GM12878 (cell line): ENCODE data around the gene PHYKPL. TPM values are rescaled to one million over a fixed set of nuclear protein-coding genes. Genes with fewer than 3 reads are reported as not detected.

Experiments
- ATAC-seq: fragments of 200-7000 bp; cut with Tn5 transposase; 3 replicates; pipeline ENCODE4 v1.9.1; 2020; ENCODE audit warnings: mild to moderate bottlenecking, moderate library complexity
- BruUV-seq: library from RNA; stranded (reverse); fragments of 400-500 nt; replicated peaks from 2 replicates; lab custom pipeline; 2021; lab: Mats Ljungman, UMichigan
- CTCF ChIA-PET: fragments of 300-600 bp; sonication (Branson Sonifier 250); formaldehyde crosslinking; extraction: SDS; loops from one replicate; lab custom pipeline; 2021; ENCODE audit warnings: inconsistent platforms; lab: Yijun Ruan, JAX
- POLR2A ChIA-PET: fragments of 350-600 bp; formaldehyde crosslinking; extraction: SDS; loops from one replicate; lab custom pipeline; 2021; ENCODE audit warnings: inconsistent platforms; lab: Charles Lee
- RAD21 ChIA-PET: fragments of 300-600 bp; sonication (Branson Sonifier 250); formaldehyde crosslinking; loops from one replicate; lab custom pipeline; 2023; ENCODE audit warnings: antibody characterized with exemption; ENCODE audit not compliant: unreplicated experiment; lab: Charles Lee
- SMC1A ChIA-PET: fragments of 300-600 bp; sonication (Branson Sonifier 250); formaldehyde crosslinking; loops from one replicate; lab custom pipeline; 2023; ENCODE audit not compliant: unreplicated experiment, uncharacterized antibody; lab: Charles Lee
- DNase-seq: peaks from one replicate; pipeline ENCODE4 v3.0.0-alpha.2; 2011; ENCODE audit warnings: low read depth, low spot score
- FAIRE-seq: peaks from 3 replicates; lab custom pipeline; 2011; peaks lifted over from hg19 to GRCh38; lab: Jason Lieb, UNC
- H2AFZ ChIP-seq: 2 replicates; pipeline ENCODE4 v1.6.0; 2011; ENCODE audit warnings: low read depth, low read length, control low read depth; ENCODE audit not compliant: control insufficient read depth
- H3K27ac ChIP-seq: 2 replicates; pipeline ENCODE4 v1.5.1; 2011; ENCODE audit warnings: control low read depth; ENCODE audit not compliant: control insufficient read depth, insufficient read depth
- H3K27me3 ChIP-seq, 2 experiments: replicated peaks in 1 of 2; 2 replicates each; pipeline versions ENCODE4 v1.6.0 to v1.6.1; 2011; ENCODE audit warnings: low read length in 1 of 2; ENCODE audit not compliant: control insufficient read depth in 2 of 2, insufficient read depth in 2 of 2
- H3K36me3 ChIP-seq, 2 experiments: 2 replicates each; pipeline ENCODE4 v1.5.1; 2011; ENCODE audit warnings: low read length in 1 of 2; ENCODE audit not compliant: control insufficient read depth in 2 of 2, insufficient read depth in 2 of 2
- H3K4me1 ChIP-seq: 2 replicates; pipeline ENCODE4 v1.6.1; 2011; ENCODE audit warnings: mild to moderate bottlenecking, low read length, moderate library complexity, mixed read lengths; ENCODE audit not compliant: control insufficient read depth, insufficient read depth
- H3K4me2 ChIP-seq: 2 replicates; pipeline ENCODE4 v1.6.0; 2011; ENCODE audit warnings: control low read depth; ENCODE audit not compliant: control insufficient read depth, insufficient read depth
- H3K4me3 ChIP-seq: fragments of 200-600 bp; sonication (generic); 2 replicates; pipeline ENCODE4 v1.5.1; 2016
- H3K79me2 ChIP-seq: 2 replicates; pipeline ENCODE4 v1.6.0; 2011; ENCODE audit warnings: low read length; ENCODE audit not compliant: control insufficient read depth, insufficient read depth
- H3K9ac ChIP-seq: 2 replicates; pipeline ENCODE4 v1.8.0; 2011; ENCODE audit warnings: low read length, control low read depth, mixed read lengths; ENCODE audit not compliant: control insufficient read depth, insufficient read depth
- H3K9me3 ChIP-seq: replicated peaks from 3 replicates; pipeline ENCODE4 v1.5.1; 2011; ENCODE audit warnings: mild to moderate bottlenecking, low read length; ENCODE audit not compliant: control insufficient read depth, insufficient read depth
- H4K20me1 ChIP-seq: 2 replicates; pipeline ENCODE4 v1.6.0; 2011; ENCODE audit not compliant: control insufficient read depth, insufficient read depth
- BRCA1 ChIP-seq: IDR thresholded peaks from 2 replicates; pipeline ENCODE4 v1.6.1; 2011; ENCODE audit warnings: low read depth, low read length, improper control_type of control experiment
- DPF2 ChIP-seq: fragments of 450-650 bp; IDR thresholded peaks from 2 replicates; pipeline ENCODE4 v1.6.1; 2017; ENCODE audit warnings: mild to moderate bottlenecking
- E2F4 ChIP-seq: IDR thresholded peaks from 2 replicates; pipeline ENCODE4 v1.6.1; 2012; ENCODE audit warnings: low read depth, low read length, improper control_type of control experiment
- EGR1 ChIP-seq, 2 experiments: IDR thresholded peaks; 1 replicate in 1 of 2; 2 replicates in 1 of 2; pipeline ENCODE4 v1.6.1; 2011 to 2012; ENCODE audit warnings: low read depth in 2 of 2, low read length in 2 of 2, borderline replicate concordance in 1 of 2, mild to moderate bottlenecking in 1 of 2, moderate library complexity in 1 of 2
- ESRRA ChIP-seq: IDR thresholded peaks from 2 replicates; pipeline ENCODE4 v1.6.1; 2012; ENCODE audit warnings: mild to moderate bottlenecking, low read length, improper control_type of control experiment
- FOS ChIP-seq: IDR thresholded peaks from 3 replicates; pipeline ENCODE4 v1.6.1; 2011; ENCODE audit warnings: borderline replicate concordance; ENCODE audit not compliant: insufficient read length; ENCODE audit errors: extremely low read depth
- HDGF ChIP-seq: fragments of 450-650 bp; IDR thresholded peaks from 2 replicates; pipeline ENCODE4 v1.6.1; 2016; ENCODE audit warnings: antibody characterized with exemption
- SPI1 ChIP-seq: IDR thresholded peaks from 2 replicates; pipeline ENCODE4 v1.6.1; 2011; ENCODE audit warnings: low read depth, mild to moderate bottlenecking, low read length, moderate library complexity, borderline replicate concordance; ENCODE audit not compliant: insufficient read depth
- SUPT20H ChIP-seq: IDR thresholded peaks from 2 replicates; pipeline ENCODE4 v1.6.1; 2011; ENCODE audit warnings: low read depth, mild to moderate bottlenecking, low read length, moderate library complexity, borderline replicate concordance; ENCODE audit not compliant: control insufficient read depth
- SUZ12 ChIP-seq: fragments of 200-600 bp; sonication (generic); IDR thresholded peaks from one replicate; pipeline ENCODE4 v1.6.1; 2018; ENCODE audit warnings: antibody characterized with exemption, mild to moderate bottlenecking; ENCODE audit not compliant: unreplicated experiment
- TCF7 ChIP-seq: IDR thresholded peaks from 2 replicates; pipeline ENCODE4 v1.6.1; 2014; ENCODE audit warnings: antibody characterized with exemption, borderline replicate concordance
- ZNF592 ChIP-seq: fragments of 450-650 bp; IDR thresholded peaks from 2 replicates; pipeline ENCODE4 v1.6.1; 2017; ENCODE audit warnings: mild to moderate bottlenecking, moderate library complexity
- ZNF687 ChIP-seq: fragments of 450-650 bp; IDR thresholded peaks from 2 replicates; pipeline ENCODE4 v1.6.1; 2017; ENCODE audit warnings: mild to moderate bottlenecking, moderate library complexity
- WGBS: methylation state at CpG from one replicate; pipeline ENCODE4 v1.1.6; 2016; ENCODE audit warnings: low lambda C conversion rate; ENCODE audit not compliant: insufficient replicate concordance, insufficient coverage; ENCODE audit errors: missing lambda C conversion rate; 5-methylcytosine and 5-hydroxymethylcytosine counted together
- in situ Hi-C: fragments of 300-500 bp; cut with MboI; formaldehyde crosslinking; loops from 9 replicates; pipeline ENCODE4 v1.14.3; 2018; ENCODE audit warnings: mixed read lengths
- intact Hi-C: fragments of 100-400 bp; cut with micrococcal nuclease; formaldehyde crosslinking; loops from one replicate; pipeline ENCODE4 v1.14.2; 2022; ENCODE audit not compliant: unreplicated experiment
- polyA plus RNA-seq, 11 experiments: library from polyadenylated mRNA; depleted of rRNA in 4 of 11; unstranded in 6 of 11; stranded (reverse) in 5 of 11; fragments of >200 nt; fragmentation: Nextera tagmentation in 4 of 11; fragmentation: Illumina TruSeq in 1 of 11; extraction: Ambion mirVana in 4 of 11; extraction: Trizol in 1 of 11; gene quantifications; 1 replicate in 1 of 11; 2 replicates in 10 of 11; pipeline versions ENCODE4 v1.2.1 to v1.2.3, GENCODE V29; 2011 to 2016; ENCODE audit warnings: inconsistent platforms in 2 of 11, missing spikeins in 2 of 11, low read depth in 1 of 11
- total RNA-seq, 4 experiments: library from RNA; depleted of rRNA in 3 of 4; stranded (reverse); fragments of >200 nt in 3 of 4; fragmentation: Illumina TruSeq in 1 of 4; extraction: Trizol in 1 of 4; gene quantifications; 2 replicates each; pipeline versions ENCODE4 v1.2.1 to v1.2.3, GENCODE V29; 2013 to 2021

The PHYKPL gene
- total and polyA plus RNA-seq, 10 of the 15 experiments (the other 5 are each of a cell fraction or from before 2014, with no cell fraction given): 4.5 to 53.9 (median 25.6) TPM

- H3K79me2 ChIP-seq: no peaks in the 10 kb centered on the region
- WGBS: 68% methylated on average over 10 of the region's 10 CpGs
- no peak for TF ChIP-seq ESRRA
- TF ChIP-seq SUZ12: no peak
- no peak for TF ChIP-seq SUPT20H
- TF ChIP-seq EGR1 (IDR thresholded peaks at IDR 0.05; ENCODE audit: borderline replicate concordance in 1 of 2, low read depth in 2 of 2, low read length in 2 of 2): no peak
- TF ChIP-seq BRCA1: no peak
- no peak for TF ChIP-seq ZNF687
- no peak for TF ChIP-seq SPI1
- TF ChIP-seq HDGF: no peak
- no peak for TF ChIP-seq E2F4
- TF ChIP-seq ZNF592: no peak
- no peak for TF ChIP-seq TCF7
- TF ChIP-seq FOS: no peak
- no peak for TF ChIP-seq DPF2
Observed at GRCh38 chr5:178242416-178242815, 9.8 kb upstream of the PHYKPL start.

More at GRCh38 chr5:178242416-178242815, 9.8 kb upstream of the PHYKPL start:
- H3K36me3 ChIP-seq: no peaks in the 10 kb centered on the region
- no peak overlapping the region for H3K9ac ChIP-seq
- ChIA-PET SMC1A (no interaction called here), POLR2A (no interaction called here), CTCF (no interaction called here), RAD21 (no interaction called here)
- FAIRE-seq (no peak), DNase-seq (no peak), ATAC-seq (no peak)
- in situ Hi-C loops: no loop called here
- BruUV-seq: no TSS peak
- H4K20me1 ChIP-seq: no peaks in the 10 kb centered on the region
- no peak overlapping the region for H3K27ac ChIP-seq
- H3K4me2 ChIP-seq: no peak overlapping the region
- no peak overlapping the region for H3K4me3 ChIP-seq
- H3K4me1 ChIP-seq: peaks cover 36% of the 10 kb centered on the region
- no peaks in the 10 kb centered on the region for H3K27me3 ChIP-seq
- H2AFZ ChIP-seq: no peak overlapping the region
- intact Hi-C loops: no loop called here
- H3K9me3 ChIP-seq: no peaks in the 10 kb centered on the region
